Lower leg skin (tissue), 3 donors: ENCODE data around the gene DSCAML1.

Experiments
- CTCF ChIP-seq, 3 donors: fragments of 450-650 bp; IDR thresholded peaks; one replicate each; pipeline ENCODE4 v1.5.1; 2016; ENCODE audit warnings: antibody characterized with exemption in 3 of 3, mild to moderate bottlenecking in 3 of 3, moderate library complexity in 2 of 3
- POLR2A ChIP-seq, 2 donors: fragments of 450-650 bp; IDR thresholded peaks; one replicate each; pipeline ENCODE4 v1.6.1; 2016 to 2017; ENCODE audit warnings: antibody characterized with exemption in 2 of 2, mild to moderate bottlenecking in 1 of 2, moderate library complexity in 1 of 2

GRCh38 chr11:117541211-117541610, 255.8 kb downstream of the DSCAML1 start:
- no peak for TF ChIP-seq CTCF (IDR thresholded peaks at IDR 0.05)
- TF ChIP-seq POLR2A (IDR thresholded peaks at IDR 0.05) = no peak
